Neural progenitor cell (in vitro differentiated cells): ENCODE data around the gene OR4S2. TPM values are rescaled to one million over a fixed set of nuclear protein-coding genes. Genes with fewer than 3 reads are reported as not detected.

ENCODE experiments used
- DNase-seq: peaks from one replicate; pipeline ENCODE4 v3.0.0-alpha.2; 2016; ENCODE audit warnings: low spot score
- H2AFZ ChIP-seq: fragments of 200-600 bp; sonication (generic); replicated peaks from 2 replicates; pipeline ENCODE4 v1.6.1; 2016; ENCODE audit warnings: antibody characterized with exemption
- H3F3A ChIP-seq: fragments of 200-600 bp; sonication (generic); 2 replicates; pipeline ENCODE4 v1.6.1; 2016; ENCODE audit warnings: antibody characterized with exemption, low read depth
- H3K27ac ChIP-seq: fragments of 200-600 bp; sonication (generic); 2 replicates; pipeline ENCODE4 v1.5.1; 2016; ENCODE audit warnings: mild to moderate bottlenecking
- H3K27me3 ChIP-seq: fragments of 200-600 bp; sonication (generic); 2 replicates; pipeline ENCODE4 v1.6.1; 2016; ENCODE audit warnings: mild to moderate bottlenecking, moderate library complexity
- H3K36me3 ChIP-seq: fragments of 200-600 bp; sonication (generic); 2 replicates; pipeline ENCODE4 v1.5.1; 2016
- H3K4me1 ChIP-seq: fragments of 200-600 bp; sonication (generic); 2 replicates; pipeline ENCODE4 v1.6.1; 2016; ENCODE audit warnings: mixed run types
- H3K4me2 ChIP-seq: fragments of 200-600 bp; sonication (generic); 2 replicates; pipeline ENCODE4 v1.6.1; 2016
- H3K4me3 ChIP-seq: fragments of 200-600 bp; sonication (generic); 2 replicates; pipeline ENCODE4 v1.5.1; 2016
- H3K79me2 ChIP-seq: fragments of 200-600 bp; sonication (generic); 2 replicates; pipeline ENCODE4 v1.6.1; 2016; ENCODE audit warnings: low read depth
- H3K9ac ChIP-seq: fragments of 200-600 bp; sonication (generic); 2 replicates; pipeline ENCODE4 v1.6.1; 2016
- H3K9me3 ChIP-seq: fragments of 200-600 bp; sonication (generic); 2 replicates; pipeline ENCODE4 v1.5.1; 2016; ENCODE audit warnings: low read depth
- H4K20me1 ChIP-seq: fragments of 200-600 bp; sonication (generic); 2 replicates; pipeline ENCODE4 v1.6.1; 2016; ENCODE audit warnings: low read depth
- H3K27ac Mint-ChIP-seq: 3 replicates; pipeline ENCODE4 v1.8.0; 2021; ENCODE audit warnings: mixed read lengths
- H3K27me3 Mint-ChIP-seq: 2 replicates; pipeline ENCODE4 v1.8.0; 2022; ENCODE audit warnings: low read depth, mild to moderate bottlenecking, inconsistent platforms, moderate library complexity, mixed read lengths; ENCODE audit not compliant: insufficient read depth
- H3K36me3 Mint-ChIP-seq: 3 replicates; pipeline ENCODE4 v1.8.0; 2021; ENCODE audit warnings: mixed read lengths
- H3K4me1 Mint-ChIP-seq: 3 replicates; pipeline ENCODE4 v1.8.0; 2021; ENCODE audit warnings: mixed read lengths
- H3K4me3 Mint-ChIP-seq: 3 replicates; pipeline ENCODE4 v1.8.0; 2021; ENCODE audit warnings: mild to moderate bottlenecking, moderate library complexity, mixed read lengths
- H3K9me3 Mint-ChIP-seq: 3 replicates; pipeline ENCODE4 v1.8.0; 2020; ENCODE audit warnings: mixed read lengths
- CTCF ChIP-seq: fragments of 200-600 bp; sonication (generic); IDR thresholded peaks from 2 replicates; pipeline ENCODE4 v1.5.1; 2017; ENCODE audit warnings: antibody characterized with exemption, mild to moderate bottlenecking
- EZH2 ChIP-seq: fragments of 200-600 bp; sonication (generic); IDR thresholded peaks from 2 replicates; pipeline ENCODE4 v1.6.1; 2017; ENCODE audit warnings: antibody characterized with exemption, mild to moderate bottlenecking, moderate library complexity
- EZH2phosphoT487 ChIP-seq: fragments of 200-600 bp; sonication (generic); IDR thresholded peaks from 2 replicates; pipeline ENCODE4 v1.6.1; 2017; ENCODE audit warnings: antibody characterized with exemption
- total RNA-seq: library from RNA; depleted of rRNA; stranded (reverse); fragments of >200 nt; gene quantifications from 2 replicates; pipeline ENCODE4 v1.2.3, GENCODE V29; 2015; ENCODE audit warnings: low replicate concordance

Gene OR4S2
- total RNA-seq, 1 donor from 2014 or later: not detected

GRCh38 chr11:55634813-55635212, 13.3 kb upstream of the OR4S2 start, which contains the start of gene OR4P4:
Gene OR4P4 (plus strand): TSS chr11:55635113.
- H3K9ac ChIP-seq: no peak within 1 kb of the TSS
- no peaks in the 10 kb centered on the region for H3K27me3 ChIP-seq
- no peaks in the 10 kb centered on the region for H3K4me1 ChIP-seq
- H3K4me2 ChIP-seq: no peak within 1 kb of the TSS
- Mint-ChIP-seq H3K27me3 (no peaks in the 10 kb centered on the region), H3K9me3 (peaks cover 4% of the 10 kb centered on the region), H3K4me3 (no peak within 1 kb of the TSS), H3K27ac (no peak within 1 kb of the TSS), H3K36me3 (no peaks in the 10 kb centered on the region), H3K4me1 (no peaks in the 10 kb centered on the region)
- no peaks in the 10 kb centered on the region for H4K20me1 ChIP-seq
- H2AFZ ChIP-seq: no peak within 1 kb of the TSS
- no peaks in the 10 kb centered on the region for H3K79me2 ChIP-seq
- H3F3A ChIP-seq: no peaks in the 10 kb centered on the region
- no peak for DNase-seq
- no peak within 1 kb of the TSS for H3K27ac ChIP-seq
- no peak within 1 kb of the TSS for H3K4me3 ChIP-seq
- no peak for TF ChIP-seq CTCF
- TF ChIP-seq EZH2phosphoT487: no peak
- TF ChIP-seq EZH2: no peak
- no peaks in the 10 kb centered on the region for H3K9me3 ChIP-seq
- H3K36me3 ChIP-seq: no peaks in the 10 kb centered on the region

GRCh38 chr11:55652560-55652959, 4.4 kb downstream of the OR4S2 start:
- Mint-ChIP-seq H3K4me1 (no peaks in the 10 kb centered on the region), H3K27me3 (no peaks in the 10 kb centered on the region), H3K36me3 (no peaks in the 10 kb centered on the region), H3K9me3 (no peaks in the 10 kb centered on the region), H3K27ac (no peak overlapping the region), H3K4me3 (no peak overlapping the region)
- no peaks in the 10 kb centered on the region for H3K9me3 ChIP-seq
- no peaks in the 10 kb centered on the region for H3K27me3 ChIP-seq
- no peak overlapping the region for H3K27ac ChIP-seq
- no peaks in the 10 kb centered on the region for H4K20me1 ChIP-seq
- no peak overlapping the region for H3K9ac ChIP-seq
- H3K4me2 ChIP-seq: no peak overlapping the region
- H2AFZ ChIP-seq: no peak overlapping the region
- H3K4me1 ChIP-seq: no peaks in the 10 kb centered on the region
- H3K79me2 ChIP-seq: no peaks in the 10 kb centered on the region
- H3K36me3 ChIP-seq: no peaks in the 10 kb centered on the region
- no peak for DNase-seq
- no peak overlapping the region for H3K4me3 ChIP-seq
- TF ChIP-seq EZH2phosphoT487 (no peak), EZH2 (no peak), CTCF (no peak)
- H3F3A ChIP-seq: no peaks in the 10 kb centered on the region

DNA sequence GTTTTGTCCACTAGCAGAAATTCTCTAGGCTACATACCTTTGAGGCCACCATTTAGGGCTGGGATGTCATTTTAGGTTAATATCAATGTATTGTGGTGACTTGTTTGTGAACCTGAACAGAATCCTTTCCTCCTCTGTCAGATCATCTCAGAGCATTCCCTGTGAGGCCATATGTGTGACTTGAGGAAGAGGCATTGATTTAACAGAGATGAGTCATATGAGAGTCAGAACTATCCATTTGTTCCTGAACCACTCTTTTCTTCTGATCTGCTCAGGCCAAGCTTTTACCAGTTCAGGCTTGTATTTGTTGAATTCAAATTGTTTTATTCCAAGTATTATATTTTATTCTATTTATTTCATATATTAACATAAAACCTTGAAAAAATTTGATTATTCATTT, 7.0 kb downstream of the OR4S2 start:
- no peak overlapping the region for H2AFZ ChIP-seq
- TF ChIP-seq CTCF: no peak
- TF ChIP-seq EZH2phosphoT487: no peak
- no peak for TF ChIP-seq EZH2
- H3K4me3 Mint-ChIP-seq: no peak overlapping the region
- no peak for DNase-seq
- H3K36me3 ChIP-seq: no peaks in the 10 kb centered on the region
- peaks cover 2% of the 10 kb centered on the region for H3K9me3 Mint-ChIP-seq
- H3K27me3 ChIP-seq: no peaks in the 10 kb centered on the region
- H3K36me3 Mint-ChIP-seq: no peaks in the 10 kb centered on the region
- H3K9me3 ChIP-seq: no peaks in the 10 kb centered on the region
- H3K27ac Mint-ChIP-seq: no peak overlapping the region
- H3K4me1 ChIP-seq: no peaks in the 10 kb centered on the region
- H4K20me1 ChIP-seq: no peaks in the 10 kb centered on the region
- H3K4me3 ChIP-seq: no peak overlapping the region
- H3K27ac ChIP-seq: no peak overlapping the region
- H3K79me2 ChIP-seq: no peaks in the 10 kb centered on the region
- no peak overlapping the region for H3K4me2 ChIP-seq
- H3F3A ChIP-seq: no peaks in the 10 kb centered on the region
- no peaks in the 10 kb centered on the region for H3K27me3 Mint-ChIP-seq
- no peaks in the 10 kb centered on the region for H3K4me1 Mint-ChIP-seq
- H3K9ac ChIP-seq: no peak overlapping the region
